ENCODE results near the gene STAT6.

STAT6 gene

GRCh38 chr12:57153415-57153997 lies 42.3 kb upstream of the STAT6 start:
- no peaks in the 10 kb centered on the region for H3K36me3 ChIP-seq (ENCODE audit: control insufficient read depth, insufficient read depth, low read length)
- H3K4me3 ChIP-seq (replicated peaks; ENCODE audit: low read depth, low read length): no peak overlapping the region
- TF ChIP-seq CTCF (IDR thresholded peaks at IDR 0.05; ENCODE audit: insufficient read depth, low read length, poor library complexity, severe bottlenecking): no peak

GRCh38 chr12:57152639-57153038 lies 41.5 kb upstream of the STAT6 start:
- no peak for DNase-seq (ENCODE audit: extremely low read depth, insufficient read length)
- Histone ChIP-seq H3K4me3 (replicated peaks; ENCODE audit: low read depth, low read length) (no peak overlapping the region), H3K36me3 (ENCODE audit: control insufficient read depth, insufficient read depth, low read length) (no peaks in the 10 kb centered on the region), H3K27me3 (replicated peaks; ENCODE audit: control insufficient read depth, insufficient read depth, low read length) (no peaks in the 10 kb centered on the region)
- no peak for TF ChIP-seq CTCF (IDR thresholded peaks at IDR 0.05; ENCODE audit: insufficient read depth, low read length, poor library complexity, severe bottlenecking)

More at GRCh38 chr12:57153415-57153997, 42.3 kb upstream of the STAT6 start:
- DNase-seq (ENCODE audit: extremely low read depth, insufficient read length): no peak
- H3K27me3 ChIP-seq (replicated peaks; ENCODE audit: control insufficient read depth, insufficient read depth, low read length): no peaks in the 10 kb centered on the region

GRCh38 chr12:57151741-57152630 lies 40.8 kb upstream of the STAT6 start:
- Histone ChIP-seq H3K27me3 (replicated peaks; ENCODE audit: control insufficient read depth, insufficient read depth, low read length) (no peaks in the 10 kb centered on the region), H3K4me3 (replicated peaks; ENCODE audit: low read depth, low read length) (no peak overlapping the region), H3K36me3 (ENCODE audit: control insufficient read depth, insufficient read depth, low read length) (no peaks in the 10 kb centered on the region)
- no peak for TF ChIP-seq CTCF (IDR thresholded peaks at IDR 0.05; ENCODE audit: insufficient read depth, low read length, poor library complexity, severe bottlenecking)
- DNase-seq (ENCODE audit: extremely low read depth, insufficient read length): no peak

DNA sequence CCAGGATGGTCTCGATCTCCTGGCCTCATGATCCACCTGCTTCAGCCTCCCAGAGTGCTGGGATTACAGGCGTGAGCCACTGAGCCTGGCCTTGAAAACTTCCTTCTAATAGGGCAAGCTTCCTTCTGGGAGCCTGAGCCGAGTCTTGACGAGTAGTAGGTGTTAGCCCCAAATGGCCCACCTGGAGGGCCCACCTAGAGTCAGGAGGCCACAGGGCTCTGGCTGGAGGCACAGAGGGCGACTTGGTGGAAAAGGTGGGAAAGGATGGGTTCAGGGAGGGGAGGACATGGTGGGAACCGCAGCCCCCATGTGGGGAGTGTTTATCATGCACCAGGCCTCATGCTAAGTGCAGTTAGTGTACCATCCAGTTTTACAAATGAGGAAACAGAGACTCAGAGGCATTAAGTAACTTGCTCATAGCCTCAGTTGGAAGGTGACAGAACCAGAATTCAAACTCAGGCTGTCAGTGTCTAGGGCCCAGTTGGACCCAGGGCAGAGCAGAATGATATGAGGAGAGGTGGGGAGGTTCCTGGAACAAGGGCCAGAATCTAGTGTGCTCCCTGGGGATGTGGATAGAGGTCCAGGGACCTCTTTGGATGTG lies 39.3 kb upstream of the STAT6 start:
- no peaks in the 10 kb centered on the region for H3K27me3 ChIP-seq (replicated peaks; ENCODE audit: control insufficient read depth, insufficient read depth, low read length)
- H3K36me3 ChIP-seq (ENCODE audit: control insufficient read depth, insufficient read depth, low read length): no peaks in the 10 kb centered on the region
- DNase-seq (ENCODE audit: extremely low read depth, insufficient read length): no peak
- H3K4me3 ChIP-seq (replicated peaks; ENCODE audit: low read depth, low read length): no peak overlapping the region
- TF ChIP-seq CTCF (IDR thresholded peaks at IDR 0.05; ENCODE audit: insufficient read depth, low read length, poor library complexity, severe bottlenecking): no peak

DNA sequence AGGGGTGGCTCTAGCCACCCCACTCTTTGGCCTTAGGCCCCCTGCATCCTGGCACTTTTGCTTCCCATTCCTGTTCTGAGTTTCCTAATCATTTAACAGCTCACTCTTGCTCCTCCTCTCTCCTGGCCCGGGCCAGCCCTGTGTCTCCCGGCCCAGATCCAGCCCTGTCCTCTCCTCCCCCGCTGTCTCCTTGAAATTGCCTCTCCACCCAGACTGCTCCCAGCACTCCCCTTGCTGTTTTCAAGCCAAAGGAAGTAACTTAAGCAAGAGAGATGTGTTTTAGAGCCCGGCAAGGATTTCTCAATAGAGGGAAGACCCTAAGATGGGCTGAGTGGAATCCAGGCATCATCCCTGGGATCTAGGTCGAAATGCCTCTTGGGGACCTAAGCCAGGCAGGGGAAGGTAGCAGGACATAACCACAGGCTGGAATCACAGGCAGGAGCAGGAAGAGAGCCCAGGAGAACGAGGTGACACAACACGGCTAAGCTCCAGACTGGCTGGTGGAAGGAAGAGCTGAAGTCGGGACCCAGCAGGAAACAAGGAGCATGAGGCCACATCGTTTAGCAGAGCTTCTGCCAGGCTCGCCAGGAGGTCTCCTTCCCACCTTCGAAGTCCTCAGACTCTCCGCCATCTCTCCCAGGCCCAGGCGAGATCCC lies 38.2 kb upstream of the STAT6 start:
- Histone ChIP-seq H3K27me3 (replicated peaks; ENCODE audit: control insufficient read depth, insufficient read depth, low read length) (no peaks in the 10 kb centered on the region), H3K4me3 (replicated peaks; ENCODE audit: low read depth, low read length) (no peak overlapping the region), H3K36me3 (ENCODE audit: control insufficient read depth, insufficient read depth, low read length) (no peaks in the 10 kb centered on the region)
- no peak for TF ChIP-seq CTCF (IDR thresholded peaks at IDR 0.05; ENCODE audit: insufficient read depth, low read length, poor library complexity, severe bottlenecking)
- no peak for DNase-seq (ENCODE audit: extremely low read depth, insufficient read length)

All from GM06990 (cell line).